ENCODE data around the gene EGFR.

- TF ChIP-seq CTCF (conservative IDR thresholded peaks at IDR 0.05 in 1 of 2, IDR thresholded peaks at IDR 0.05 in 1 of 2; ENCODE audit: low read depth in 1 of 2, low read length in 2 of 2), result no peak
- no peak for TF ChIP-seq EZH2 (IDR thresholded peaks at IDR 0.05; ENCODE audit: low read length, missing control alignments)
Observed at GRCh38 chr7:55214707-55215106, 195.9 kb downstream of the EGFR start.

All from fibroblast of lung (primary cell).